Measurements from ENCODE around the gene FTMT. TPM values are rescaled to one million over a fixed set of nuclear protein-coding genes. Genes with fewer than 3 reads are reported as not detected.
"Not testable (repeated sequence)": the region's sequence is repeated elsewhere in the genome, so short reads cannot be mapped to it uniquely, and the experiment has no call there.

FTMT gene
- not detected in 2 replicates for total RNA-seq (2014; rRNA removed; shearing (Covaris generic))

DNA sequence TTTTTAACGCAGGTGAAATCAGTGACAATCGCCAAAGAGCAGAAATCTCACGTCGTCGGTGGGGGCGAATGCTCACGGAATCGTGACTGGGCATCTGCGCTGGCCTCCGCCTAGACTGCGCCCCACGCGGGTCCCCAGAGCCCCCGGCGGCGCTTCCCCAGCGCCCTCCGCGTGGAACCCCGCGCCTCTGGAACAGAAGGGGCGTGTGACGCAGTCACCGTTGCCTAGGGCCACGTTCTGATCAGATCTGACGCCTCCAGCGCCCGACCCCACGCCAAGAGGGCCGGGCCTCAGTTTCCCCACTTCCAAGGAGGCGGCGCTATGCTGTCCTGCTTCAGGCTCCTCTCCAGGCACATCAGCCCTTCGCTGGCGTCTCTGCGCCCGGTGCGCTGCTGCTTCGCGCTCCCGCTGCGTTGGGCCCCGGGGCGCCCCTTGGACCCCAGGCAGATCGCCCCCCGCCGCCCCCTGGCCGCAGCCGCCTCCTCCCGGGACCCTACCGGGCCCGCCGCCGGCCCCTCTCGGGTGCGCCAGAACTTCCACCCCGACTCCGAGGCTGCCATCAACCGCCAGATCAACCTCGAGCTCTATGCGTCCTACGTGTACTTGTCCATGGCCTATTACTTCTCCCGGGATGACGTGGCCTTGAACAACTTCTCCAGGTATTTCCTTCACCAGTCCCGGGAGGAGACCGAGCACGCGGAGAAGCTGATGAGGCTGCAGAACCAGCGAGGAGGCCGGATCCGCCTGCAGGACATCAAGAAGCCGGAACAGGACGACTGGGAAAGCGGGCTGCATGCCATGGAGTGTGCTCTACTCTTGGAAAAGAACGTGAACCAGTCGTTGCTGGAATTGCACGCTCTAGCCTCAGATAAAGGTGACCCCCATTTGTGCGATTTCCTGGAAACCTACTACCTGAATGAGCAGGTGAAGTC, at the start of gene FTMT:
FTMT (plus strand) TSS at position 240 of the 932 bp plus-strand sequence; CDS start at position 322, 82 bp downstream.
- no peak for DNase-seq (ENCODE audit: low spot score)

DNA sequence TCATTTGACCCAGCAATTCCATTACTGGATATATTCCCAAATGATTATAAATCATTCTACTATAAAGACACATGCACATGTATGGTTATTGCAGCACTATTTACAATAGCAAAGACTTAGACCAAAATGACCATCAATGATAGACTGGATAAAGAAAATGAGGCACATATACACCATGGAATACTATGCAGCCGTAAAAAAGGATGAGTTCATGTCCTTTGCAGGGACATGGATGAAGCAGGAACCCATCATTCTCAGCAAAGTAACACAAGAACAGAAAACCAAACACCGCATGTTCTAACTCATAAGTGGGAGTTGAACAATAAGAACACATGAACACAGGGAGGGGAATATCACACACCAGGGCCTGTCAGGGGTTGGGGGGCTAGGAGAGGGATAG, 46.4 kb upstream of the FTMT start:
- not testable (repeated sequence) for DNase-seq (ENCODE audit: low spot score)

GRCh38 chr5:121805911-121806310, 45.8 kb upstream of the FTMT start:
- DNase-seq (ENCODE audit: low spot score): no peak

GRCh38 chr5:121816164-121816563, 35.5 kb upstream of the FTMT start:
- DNase-seq (ENCODE audit: low spot score): no peak

GRCh38 chr5:121819682-121820261, 31.9 kb upstream of the FTMT start:
- no peak for DNase-seq (ENCODE audit: low spot score)

DNA sequence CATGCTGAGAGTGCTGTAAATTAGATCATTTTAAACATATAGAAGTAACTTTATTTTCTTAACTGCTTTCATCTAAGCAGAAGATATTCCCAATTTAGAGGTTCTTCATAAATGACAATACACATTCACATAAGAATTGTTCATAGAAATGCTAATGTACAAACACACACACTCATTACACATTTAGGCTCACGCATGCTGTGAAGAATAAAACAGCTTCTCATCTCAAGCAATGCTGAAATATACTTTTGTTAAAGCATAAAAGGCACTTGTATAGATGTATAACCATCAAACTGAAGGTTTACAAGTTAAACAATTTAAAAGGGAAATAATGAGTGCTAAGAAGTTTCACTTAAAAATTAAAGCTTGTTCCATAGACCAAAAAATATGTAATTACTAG, 18.1 kb upstream of the FTMT start:
- DNase-seq (ENCODE audit: low spot score): no peak

DNA sequence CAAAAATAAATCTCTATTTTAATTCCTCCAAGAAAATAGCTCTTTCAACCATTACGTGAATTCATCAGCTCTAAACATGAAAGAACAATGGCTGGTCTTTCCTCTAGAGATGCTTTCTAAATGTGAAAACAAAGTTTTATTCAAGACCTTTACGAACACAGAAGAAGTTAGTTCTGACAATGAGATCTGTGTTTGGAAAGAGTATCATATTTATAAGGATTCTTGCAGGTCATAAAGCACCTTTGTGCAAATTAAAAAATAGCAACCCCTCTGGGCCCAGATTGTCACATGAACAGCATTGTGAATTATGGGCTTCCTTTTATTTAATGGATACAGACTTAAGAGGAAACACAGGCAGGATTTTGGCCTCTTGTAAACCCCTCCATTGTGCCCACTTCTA, 17.7 kb upstream of the FTMT start:
- DNase-seq (ENCODE audit: low spot score): no peak

- peak; percentile 6 for DNase-seq (ENCODE audit: low spot score)
These were observed 9.8 kb upstream of the FTMT start for GRCh38 chr5:121841892-121842291.

DNA sequence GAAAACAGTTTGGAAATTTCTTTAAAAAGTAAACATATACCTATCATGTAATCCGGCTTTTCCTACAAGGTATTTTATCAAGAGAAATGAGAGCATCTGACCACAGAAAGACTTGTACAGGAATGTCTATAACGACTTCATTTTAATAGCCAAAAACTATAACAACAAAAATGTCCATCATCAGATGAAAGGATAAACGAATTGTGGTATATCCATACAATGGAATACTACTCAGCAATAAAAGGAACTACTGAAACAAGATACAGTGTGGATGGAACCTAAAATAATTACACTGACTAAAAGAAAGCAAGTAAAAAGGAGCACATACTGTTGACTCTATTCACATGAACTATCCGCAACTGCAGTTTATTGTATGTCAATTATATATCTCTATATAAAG, 1.4 kb upstream of the FTMT start:
- DNase-seq (ENCODE audit: low spot score): no peak

DNA sequence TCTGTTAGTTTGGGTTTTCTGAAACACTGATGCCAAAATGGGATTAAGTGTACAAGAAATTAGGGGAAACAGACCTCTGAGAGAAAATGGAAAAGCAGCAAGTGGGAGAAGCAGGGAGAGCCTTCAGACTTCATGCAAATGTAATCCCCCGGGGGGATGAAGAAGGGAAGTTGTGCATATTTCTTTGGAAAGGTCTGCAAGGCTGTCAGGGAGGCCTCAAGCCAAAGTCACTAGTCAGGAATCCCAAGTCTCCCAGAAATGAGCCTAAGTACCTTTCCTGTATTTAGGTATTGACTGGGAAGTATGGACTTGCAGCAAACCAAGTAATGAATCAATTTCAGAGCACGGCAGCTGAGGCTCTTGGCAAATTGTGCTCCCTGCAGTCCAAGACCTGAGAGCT, 2.2 kb downstream of the FTMT start:
- no peak for DNase-seq (ENCODE audit: low spot score)

- no peak for DNase-seq (ENCODE audit: low spot score)
These were observed 11.1 kb downstream of the FTMT start for GRCh38 chr5:121862801-121863200.

DNA sequence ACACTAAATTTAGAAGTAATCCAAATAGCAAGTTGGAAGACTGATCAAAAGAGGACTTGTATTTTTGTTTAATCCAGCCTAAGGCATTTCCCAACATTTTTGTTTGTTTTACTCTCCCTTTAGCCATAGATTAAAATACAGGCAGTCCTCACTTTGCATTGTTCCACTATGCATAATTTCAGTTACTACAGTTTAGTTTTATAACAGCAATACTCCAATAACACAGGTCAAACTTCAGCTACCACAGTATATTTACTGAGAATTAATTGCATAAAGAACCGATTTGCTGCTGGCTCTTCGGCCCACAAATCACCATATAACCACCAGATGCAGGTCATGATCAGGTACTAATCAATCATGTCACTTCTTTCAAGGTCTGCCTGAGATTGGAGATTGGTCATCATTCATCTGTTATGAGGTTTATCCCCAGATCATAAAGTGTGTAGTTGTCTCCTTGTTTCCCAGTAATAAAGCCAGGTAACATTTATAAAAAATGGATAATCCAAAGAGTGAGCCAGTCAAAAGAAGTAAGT, 12.1 kb downstream of the FTMT start:
- DNase-seq (ENCODE audit: low spot score): no peak

DNA sequence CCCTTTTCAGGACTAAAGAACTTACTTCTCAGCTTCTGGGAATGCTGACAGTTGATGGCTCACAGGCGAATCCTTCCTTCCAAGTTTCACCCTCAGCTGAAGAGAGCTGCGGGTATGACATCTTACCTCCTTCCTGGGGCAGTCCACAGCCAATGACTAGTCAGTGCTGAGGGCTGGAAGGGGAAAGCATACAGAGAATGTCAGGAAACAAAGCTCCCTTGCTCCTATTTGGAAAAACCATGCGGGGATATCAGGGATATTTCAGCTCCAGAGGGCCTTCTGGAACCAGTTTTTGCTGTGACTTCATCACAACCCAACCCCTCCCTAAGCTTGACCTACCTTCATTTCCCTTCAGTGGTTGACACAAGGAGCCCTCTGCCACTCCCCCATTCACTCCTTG, 15.7 kb downstream of the FTMT start:
- DNase-seq (ENCODE audit: low spot score): no peak

DNA sequence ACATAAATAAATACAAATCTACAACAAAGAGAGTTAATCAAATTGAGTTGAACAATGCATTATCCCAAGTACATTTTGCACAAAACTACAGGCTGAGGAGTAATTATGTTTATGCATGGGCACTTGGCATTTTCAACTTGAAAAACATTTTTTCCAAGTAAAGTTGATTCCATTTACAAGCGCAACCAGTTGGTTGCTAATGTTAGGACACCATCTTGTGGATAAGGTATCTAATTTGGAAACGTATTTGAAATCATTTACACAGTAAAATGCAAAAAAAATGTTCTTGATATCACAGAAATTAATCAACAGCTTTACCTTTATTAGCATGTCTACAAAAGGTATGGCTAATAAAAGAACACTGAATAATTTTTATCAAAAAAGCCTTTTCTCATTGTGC, 18.8 kb downstream of the FTMT start:
- DNase-seq (ENCODE audit: low spot score): no peak

DNA sequence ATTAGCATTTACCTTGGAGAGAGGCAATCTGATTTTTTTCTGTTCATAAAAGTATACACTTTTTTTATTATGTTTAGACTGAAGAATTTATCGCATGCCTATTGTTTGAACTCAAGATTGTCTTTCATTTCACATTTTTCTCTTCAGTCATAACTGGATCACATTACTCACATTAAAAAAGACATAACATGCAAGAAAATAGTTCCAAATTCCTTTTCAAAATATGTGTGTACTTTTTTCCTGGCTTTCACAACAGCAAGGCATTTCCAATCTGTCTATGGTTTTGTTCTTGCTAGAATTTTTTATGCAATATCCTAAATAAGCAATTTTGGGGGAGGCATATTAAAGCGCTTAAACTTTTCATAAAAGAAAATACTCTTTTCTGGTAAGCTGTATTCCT, 21.2 kb downstream of the FTMT start:
- DNase-seq (ENCODE audit: low spot score): no peak

GRCh38 chr5:121873409-121873808, 21.7 kb downstream of the FTMT start:
- no peak for DNase-seq (ENCODE audit: low spot score)

GRCh38 chr5:121885630-121886029, 33.9 kb downstream of the FTMT start:
- no peak for DNase-seq (ENCODE audit: low spot score)

DNA sequence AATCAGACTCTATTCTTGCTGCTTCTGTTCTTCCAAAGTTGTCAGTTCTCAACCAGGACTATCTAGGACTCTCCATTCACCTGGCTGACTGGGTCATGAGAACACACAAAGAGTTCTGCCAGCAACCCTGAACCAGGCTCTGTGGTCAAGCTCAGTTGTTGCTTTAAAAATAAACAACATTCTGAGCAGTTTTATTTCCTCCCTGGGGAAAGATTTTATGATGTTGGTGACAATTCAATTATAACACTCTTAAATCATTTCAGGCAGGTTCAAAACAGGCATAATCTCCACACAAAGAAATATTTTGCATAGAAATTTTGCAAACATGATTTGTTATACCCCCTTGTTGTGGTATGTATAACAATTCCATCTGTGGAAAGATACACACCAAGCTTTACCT, 36.0 kb downstream of the FTMT start:
- no peak for DNase-seq (ENCODE audit: low spot score)

DNA sequence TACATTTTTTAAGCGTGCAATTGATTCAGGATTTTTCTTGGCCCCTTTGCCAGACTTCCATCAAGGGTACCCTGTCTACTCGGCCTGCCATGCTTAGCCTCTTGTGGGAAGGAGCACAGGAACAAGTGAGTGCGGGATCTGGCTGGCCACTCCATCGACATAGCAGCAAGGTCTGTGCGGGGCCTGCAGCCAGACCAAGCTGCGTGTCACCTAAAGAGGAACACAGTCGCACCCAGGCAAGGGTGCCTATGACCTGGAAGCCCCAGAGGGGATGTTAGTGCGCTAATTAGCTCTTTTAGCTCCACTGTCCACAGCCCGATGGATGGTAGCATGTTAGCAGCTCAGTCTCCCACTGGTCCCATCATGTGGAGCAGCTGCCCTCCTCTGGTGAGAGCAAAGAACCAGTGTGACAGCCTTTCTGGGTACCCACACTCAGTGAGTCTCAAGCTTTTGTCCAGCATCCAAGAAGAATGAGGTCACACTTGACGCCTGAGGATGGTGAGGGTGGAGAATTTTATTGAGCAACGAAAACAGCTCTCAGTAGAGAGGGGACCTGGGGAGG, 38.7 kb downstream of the FTMT start:
- no peak for DNase-seq (ENCODE audit: low spot score)

- DNase-seq (ENCODE audit: low spot score): no peak
These were observed 45.7 kb downstream of the FTMT start for GRCh38 chr5:121897341-121897740.

DNA sequence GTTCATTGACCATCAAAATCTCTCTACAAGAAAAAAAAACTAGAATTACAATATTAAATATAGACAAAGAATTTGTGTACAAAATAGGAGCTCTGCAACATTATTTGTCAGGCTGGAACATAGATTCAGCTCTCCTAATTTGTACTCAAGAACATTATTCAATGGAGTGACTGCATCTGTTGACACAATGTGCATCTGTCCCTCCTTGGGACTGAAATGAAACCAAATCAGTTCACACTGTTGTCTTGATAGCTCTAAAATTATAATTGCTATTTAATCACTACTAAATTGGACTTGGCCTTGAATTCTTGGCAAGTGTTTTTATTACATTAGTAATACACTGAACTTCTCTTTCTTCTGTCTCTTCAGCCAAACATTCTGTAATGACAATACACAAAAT, 47.7 kb downstream of the FTMT start:
- DNase-seq (ENCODE audit: low spot score): no peak

Measured in A172 (cell line).